Measurements from ENCODE around the gene MAD2L2.

DNA sequence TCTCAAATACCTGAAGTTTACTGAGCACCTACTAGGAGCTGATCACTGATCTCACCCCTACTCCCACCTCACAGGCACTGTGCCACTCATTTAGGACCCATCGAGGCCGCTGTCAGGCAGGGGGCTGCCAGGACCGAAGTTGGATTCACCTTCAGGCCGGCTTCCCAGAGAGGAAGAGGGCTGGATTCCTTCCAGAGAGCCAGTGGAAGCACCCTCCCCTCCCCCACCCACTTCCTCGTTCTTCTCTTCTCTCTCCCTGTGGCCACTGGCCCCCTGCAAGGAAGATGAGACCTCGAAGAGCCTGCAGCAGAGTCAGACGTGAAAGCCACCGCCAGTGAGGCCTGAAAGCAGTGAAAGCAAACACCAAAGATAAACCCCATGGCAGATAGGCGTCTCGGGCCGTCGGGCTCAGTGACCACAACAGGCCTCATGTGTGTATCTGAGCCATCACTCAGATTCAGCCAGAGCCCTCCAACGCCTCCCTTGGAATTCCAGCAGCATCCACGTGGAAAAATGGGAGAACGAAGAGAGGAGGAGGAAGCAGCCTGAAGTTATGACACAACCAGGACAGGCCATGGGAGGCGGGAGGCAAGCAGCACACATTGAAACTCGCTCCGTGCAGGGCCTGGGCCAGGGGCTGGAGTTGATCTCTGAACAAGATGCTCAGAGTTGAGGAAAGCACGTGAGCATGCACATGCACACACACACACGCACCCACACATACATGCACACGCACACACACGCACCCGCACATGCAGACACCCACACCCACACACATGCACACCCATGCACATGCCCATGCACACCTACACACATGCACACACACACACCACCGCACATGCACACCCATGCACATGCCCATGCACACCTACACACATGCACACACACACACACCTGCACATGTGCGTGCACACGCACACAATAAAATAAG, 48.8 kb upstream of the MAD2L2 start:
- no peak for TF ChIP-seq POLR2AphosphoS5 (IDR thresholded peaks at IDR 0.05; ENCODE audit: low read depth, low read length)
- TF ChIP-seq, protein P1, sequence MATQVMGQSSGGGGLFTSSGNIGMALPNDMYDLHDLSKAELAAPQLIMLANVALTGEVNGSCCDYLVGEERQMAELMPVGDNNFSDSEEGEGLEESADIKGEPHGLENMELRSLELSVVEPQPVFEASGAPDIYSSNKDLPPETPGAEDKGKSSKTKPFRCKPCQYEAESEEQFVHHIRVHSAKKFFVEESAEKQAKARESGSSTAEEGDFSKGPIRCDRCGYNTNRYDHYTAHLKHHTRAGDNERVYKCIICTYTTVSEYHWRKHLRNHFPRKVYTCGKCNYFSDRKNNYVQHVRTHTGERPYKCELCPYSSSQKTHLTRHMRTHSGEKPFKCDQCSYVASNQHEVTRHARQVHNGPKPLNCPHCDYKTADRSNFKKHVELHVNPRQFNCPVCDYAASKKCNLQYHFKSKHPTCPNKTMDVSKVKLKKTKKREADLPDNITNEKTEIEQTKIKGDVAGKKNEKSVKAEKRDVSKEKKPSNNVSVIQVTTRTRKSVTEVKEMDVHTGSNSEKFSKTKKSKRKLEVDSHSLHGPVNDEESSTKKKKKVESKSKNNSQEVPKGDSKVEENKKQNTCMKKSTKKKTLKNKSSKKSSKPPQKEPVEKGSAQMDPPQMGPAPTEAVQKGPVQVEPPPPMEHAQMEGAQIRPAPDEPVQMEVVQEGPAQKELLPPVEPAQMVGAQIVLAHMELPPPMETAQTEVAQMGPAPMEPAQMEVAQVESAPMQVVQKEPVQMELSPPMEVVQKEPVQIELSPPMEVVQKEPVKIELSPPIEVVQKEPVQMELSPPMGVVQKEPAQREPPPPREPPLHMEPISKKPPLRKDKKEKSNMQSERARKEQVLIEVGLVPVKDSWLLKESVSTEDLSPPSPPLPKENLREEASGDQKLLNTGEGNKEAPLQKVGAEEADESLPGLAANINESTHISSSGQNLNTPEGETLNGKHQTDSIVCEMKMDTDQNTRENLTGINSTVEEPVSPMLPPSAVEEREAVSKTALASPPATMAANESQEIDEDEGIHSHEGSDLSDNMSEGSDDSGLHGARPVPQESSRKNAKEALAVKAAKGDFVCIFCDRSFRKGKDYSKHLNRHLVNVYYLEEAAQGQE (IDR thresholded peaks at IDR 0.05; ENCODE audit: insufficient read depth in 1 of 2, low read depth in 2 of 2, low read length in 2 of 2), result no peak

All from PFSK-1 (cell line).